CD4-positive, alpha-beta memory T cell (primary cell): ENCODE results near the gene TERB1. TPM values are rescaled to one million over a fixed set of nuclear protein-coding genes. Genes with fewer than 3 reads are reported as not detected.

Experiments
- CTCF ChIA-PET: fragments of 350-600 bp; sonication (Branson Sonifier 250); formaldehyde crosslinking; loops from one replicate; lab custom pipeline; 2021; ENCODE audit warnings: inconsistent platforms; ENCODE audit not compliant: partially characterized antibody; lab: Charles Lee
- POLR2A ChIA-PET: fragments of 350-600 bp; sonication (Branson Sonifier 250); formaldehyde crosslinking; loops from one replicate; lab custom pipeline; 2021; ENCODE audit not compliant: partially characterized antibody; lab: Charles Lee
- DNase-seq, 5 donors: peaks; one replicate each; pipeline versions ENCODE4 v3.0.0 to v3.0.0-alpha.2; 2020 to 2022; ENCODE audit warnings: mixed read lengths in 1 of 5
- H3K27ac ChIP-seq: one replicate; pipeline ENCODE4 v1.7.0; 2013; ENCODE audit warnings: low read depth, low read length
- H3K27me3 ChIP-seq: 2 replicates; pipeline ENCODE4 v1.7.0; 2013; ENCODE audit warnings: mild to moderate bottlenecking, low read length, moderate library complexity; ENCODE audit not compliant: insufficient read depth
- H3K36me3 ChIP-seq: 2 replicates; pipeline ENCODE4 v1.7.0; 2013; ENCODE audit warnings: mild to moderate bottlenecking, low read length, moderate library complexity; ENCODE audit not compliant: insufficient read depth
- H3K4me1 ChIP-seq: 2 replicates; pipeline ENCODE4 v1.7.0; 2013; ENCODE audit warnings: mild to moderate bottlenecking, low read length, moderate library complexity; ENCODE audit not compliant: insufficient read depth
- H3K4me3 ChIP-seq, 2 donors: one replicate each; pipeline ENCODE4 v1.7.0; 2013; ENCODE audit warnings: low read length in 2 of 2, mild to moderate bottlenecking in 1 of 2
- H3K9me3 ChIP-seq, 2 donors: one replicate each; pipeline ENCODE4 v1.7.0; 2013; ENCODE audit warnings: low read length in 2 of 2, control low read depth in 1 of 2; ENCODE audit not compliant: control insufficient read depth in 1 of 2
- H3K27ac Mint-ChIP-seq, 7 donors: one replicate each; pipeline ENCODE4 v1.8.0; 2020 to 2021; ENCODE audit warnings: mixed read lengths in 7 of 7, mild to moderate bottlenecking in 6 of 7, inconsistent platforms in 3 of 7, moderate library complexity in 3 of 7
- H3K27me3 Mint-ChIP-seq, 2 donors: one replicate each; pipeline ENCODE4 v1.8.0; 2020 to 2021; ENCODE audit warnings: mixed read lengths in 2 of 2
- H3K36me3 Mint-ChIP-seq, 2 donors: one replicate each; pipeline ENCODE4 v1.8.0; 2020 to 2021; ENCODE audit warnings: mixed read lengths in 2 of 2, inconsistent platforms in 1 of 2, mild to moderate bottlenecking in 1 of 2
- H3K4me1 Mint-ChIP-seq, 4 donors: one replicate each; pipeline ENCODE4 v1.8.0; 2020 to 2021; ENCODE audit warnings: mixed read lengths in 4 of 4, mild to moderate bottlenecking in 1 of 4
- H3K4me3 Mint-ChIP-seq, 8 donors: one replicate each; pipeline ENCODE4 v1.8.0; 2020 to 2021; ENCODE audit warnings: mixed read lengths in 8 of 8, mild to moderate bottlenecking in 7 of 8, moderate library complexity in 6 of 8, inconsistent platforms in 3 of 8
- H3K9me3 Mint-ChIP-seq, 8 donors: one replicate each; pipeline ENCODE4 v1.8.0; 2020 to 2021; ENCODE audit warnings: mixed read lengths in 8 of 8, mild to moderate bottlenecking in 5 of 8, inconsistent platforms in 3 of 8, moderate library complexity in 1 of 8
- intact Hi-C: fragments of 100-400 bp; cut with micrococcal nuclease; formaldehyde crosslinking; loops from one replicate; pipeline ENCODE4 v1.15.1; 2023
- polyA plus RNA-seq, 2 donors: library from polyadenylated mRNA; unstranded; fragments of 300-500 nt; fragmentation: Illumina TruSeq; gene quantifications; one replicate each; pipeline ENCODE4 v1.2.3, GENCODE V29; 2021
- total RNA-seq, 2 experiments: library from RNA; stranded (reverse); gene quantifications; one replicate each; pipeline ENCODE4 v1.2.3, GENCODE V29; 2021

Gene TERB1
- total and polyA plus RNA-seq, 4 experiments from 2014 or later, result 0.83 to 1.1 TPM; not detected in 2

GRCh38 chr16:66846831-66847230 is 45.4 kb upstream of the TERB1 start:
- no peaks in the 10 kb centered on the region for H3K9me3 ChIP-seq
- peaks cover 17% of the 10 kb centered on the region for H3K27me3 ChIP-seq
- ChIA-PET CTCF (interaction anchor here (0.9 to 1.0 kb wide), 2 partner anchors 11 to 22 kb away, joined by 3 to 4 read pairs; no protein-coding TSS in a partner anchor), POLR2A (no interaction called here)
- Mint-ChIP-seq H3K36me3 (no peaks in the 10 kb centered on the region), H3K9me3 (no peaks in the 10 kb centered on the region), H3K27me3 (peaks cover 31% of the 10 kb centered on the region in 2 donors), H3K4me1 (peaks cover 2 to 10% (median 8%) of the 10 kb centered on the region in 4 donors), H3K4me3 (no peak overlapping the region), H3K27ac (no peak overlapping the region)
- intact Hi-C loops, result no loop called here
- no peak overlapping the region for H3K4me3 ChIP-seq
- no peaks in the 10 kb centered on the region for H3K36me3 ChIP-seq
- no peak overlapping the region for H3K27ac ChIP-seq
- no peaks in the 10 kb centered on the region for H3K4me1 ChIP-seq
- DNase-seq, result no peak

DNA sequence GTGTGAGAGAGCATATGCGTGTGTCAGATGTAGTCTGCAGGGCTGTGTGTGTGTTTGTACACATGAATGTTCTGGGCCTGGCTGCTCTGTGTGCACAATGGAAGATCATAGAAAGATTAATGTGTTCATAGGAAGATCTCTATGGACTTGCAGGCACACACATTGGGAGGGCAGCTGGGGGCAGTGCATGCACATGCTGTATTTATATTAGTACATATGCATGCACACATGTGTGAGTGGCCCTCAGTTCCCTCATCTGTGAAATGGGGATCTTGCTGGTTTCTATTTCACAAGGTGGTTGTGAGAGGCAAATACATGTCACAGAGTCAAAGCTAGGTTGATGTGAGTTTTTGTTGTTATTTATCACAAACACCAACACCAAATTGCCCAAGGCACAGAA is 44.9 kb upstream of the TERB1 start:
- Histone ChIP-seq H3K27ac (no peak overlapping the region), H3K4me3 (no peak overlapping the region), H3K4me1 (no peaks in the 10 kb centered on the region), H3K36me3 (no peaks in the 10 kb centered on the region), H3K27me3 (peaks cover 17% of the 10 kb centered on the region), H3K9me3 (no peaks in the 10 kb centered on the region)
- H3K36me3 Mint-ChIP-seq, result no peaks in the 10 kb centered on the region
- intact Hi-C loops, result no loop called here
- no peaks in the 10 kb centered on the region for H3K9me3 Mint-ChIP-seq
- peak overlapping the region in 4 of 8 donors; percentile 3 to 66 (median 7) for H3K4me3 Mint-ChIP-seq
- CTCF ChIA-PET, result interaction anchor here (0.9 kb wide), 1 partner anchor 22 kb away, joined by 4 read pairs; no protein-coding TSS in a partner anchor
- peaks cover 31% of the 10 kb centered on the region in 2 donors for H3K27me3 Mint-ChIP-seq
- peaks cover 2 to 10% (median 8%) of the 10 kb centered on the region in 4 donors for H3K4me1 Mint-ChIP-seq
- POLR2A ChIA-PET, result no interaction called here
- no peak overlapping the region for H3K27ac Mint-ChIP-seq
- no peak for DNase-seq

DNA sequence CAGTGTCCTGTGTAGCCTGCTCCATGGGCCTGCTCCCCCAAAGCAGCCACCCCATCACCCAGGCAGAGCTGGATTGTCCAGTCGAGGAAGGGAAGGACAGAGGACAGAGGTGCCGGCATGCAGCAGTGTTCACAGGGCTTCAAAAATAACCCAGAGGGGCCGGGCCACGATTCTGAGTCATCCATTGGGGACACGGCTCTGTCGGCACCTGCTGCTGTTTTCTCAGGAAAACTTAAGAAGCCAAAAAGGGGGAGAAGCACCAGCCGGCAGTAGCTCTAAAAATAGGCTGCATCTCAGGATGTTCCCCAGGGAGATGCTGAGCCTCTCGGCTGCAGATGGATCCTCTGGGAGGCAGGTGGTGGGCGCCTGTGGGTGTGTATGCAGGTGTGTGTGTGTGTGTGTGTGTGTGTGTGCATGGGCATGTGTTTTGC is 44.4 kb upstream of the TERB1 start:
- ChIA-PET POLR2A (no interaction called here), CTCF (interaction anchor here (1.4 kb wide), 1 partner anchor 15 kb away, joined by 5 read pairs; the partner anchor contains the start of gene NAE1)
- DNase-seq, result no peak
- H3K4me1 Mint-ChIP-seq, result peaks cover 2 to 10% (median 8%) of the 10 kb centered on the region in 4 donors
- no peaks in the 10 kb centered on the region for H3K9me3 Mint-ChIP-seq
- H3K9me3 ChIP-seq, result no peaks in the 10 kb centered on the region
- no peak overlapping the region for H3K4me3 ChIP-seq
- H3K27ac ChIP-seq, result no peak overlapping the region
- no peaks in the 10 kb centered on the region for H3K36me3 ChIP-seq
- H3K36me3 Mint-ChIP-seq, result no peaks in the 10 kb centered on the region
- H3K27me3 ChIP-seq, result peaks cover 17% of the 10 kb centered on the region
- no peak overlapping the region for H3K27ac Mint-ChIP-seq
- peak overlapping the region in 3 of 8 donors; percentile 7 to 66 (median 7) for H3K4me3 Mint-ChIP-seq
- intact Hi-C loops, result no loop called here
- H3K27me3 Mint-ChIP-seq, result peaks cover 31% of the 10 kb centered on the region in 2 donors
- no peaks in the 10 kb centered on the region for H3K4me1 ChIP-seq

DNA sequence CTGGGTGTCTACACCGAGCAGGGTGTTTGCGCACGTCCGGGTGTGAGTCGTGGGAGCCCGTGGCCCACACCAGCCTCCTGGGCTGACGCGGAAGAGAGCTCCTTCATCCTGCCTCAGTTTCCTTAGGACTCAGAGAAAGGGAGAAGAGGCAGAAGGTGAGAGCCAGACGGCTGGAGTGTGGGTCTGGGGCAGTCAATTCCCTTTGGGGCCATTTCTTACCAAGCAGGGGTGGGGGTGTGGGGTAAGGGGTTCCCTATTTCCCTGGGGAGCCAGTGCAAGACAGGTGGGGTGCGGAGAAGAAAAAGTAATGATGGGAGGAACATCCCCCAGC is 43.7 kb upstream of the TERB1 start:
- peaks cover 2 to 10% (median 8%) of the 10 kb centered on the region in 4 donors for H3K4me1 Mint-ChIP-seq
- no peak overlapping the region for H3K4me3 ChIP-seq
- H3K9me3 Mint-ChIP-seq, result no peaks in the 10 kb centered on the region
- peak overlapping the region in 4 of 8 donors; percentile 36 to 68 (median 46) for H3K4me3 Mint-ChIP-seq
- H3K27me3 ChIP-seq, result peaks cover 17% of the 10 kb centered on the region
- CTCF ChIA-PET, result interaction anchor here (1.4 kb wide), 1 partner anchor 14 kb away, joined by 5 read pairs; the partner anchor contains the start of gene NAE1
- no peak overlapping the region for H3K27ac ChIP-seq
- no peaks in the 10 kb centered on the region for H3K36me3 ChIP-seq
- no peak for DNase-seq
- POLR2A ChIA-PET, result no interaction called here
- intact Hi-C loops, result no loop called here
- H3K27ac Mint-ChIP-seq, result no peak overlapping the region
- no peaks in the 10 kb centered on the region for H3K36me3 Mint-ChIP-seq
- H3K9me3 ChIP-seq, result no peaks in the 10 kb centered on the region
- no peaks in the 10 kb centered on the region for H3K4me1 ChIP-seq
- H3K27me3 Mint-ChIP-seq, result peaks cover 31% of the 10 kb centered on the region in 2 donors

DNA sequence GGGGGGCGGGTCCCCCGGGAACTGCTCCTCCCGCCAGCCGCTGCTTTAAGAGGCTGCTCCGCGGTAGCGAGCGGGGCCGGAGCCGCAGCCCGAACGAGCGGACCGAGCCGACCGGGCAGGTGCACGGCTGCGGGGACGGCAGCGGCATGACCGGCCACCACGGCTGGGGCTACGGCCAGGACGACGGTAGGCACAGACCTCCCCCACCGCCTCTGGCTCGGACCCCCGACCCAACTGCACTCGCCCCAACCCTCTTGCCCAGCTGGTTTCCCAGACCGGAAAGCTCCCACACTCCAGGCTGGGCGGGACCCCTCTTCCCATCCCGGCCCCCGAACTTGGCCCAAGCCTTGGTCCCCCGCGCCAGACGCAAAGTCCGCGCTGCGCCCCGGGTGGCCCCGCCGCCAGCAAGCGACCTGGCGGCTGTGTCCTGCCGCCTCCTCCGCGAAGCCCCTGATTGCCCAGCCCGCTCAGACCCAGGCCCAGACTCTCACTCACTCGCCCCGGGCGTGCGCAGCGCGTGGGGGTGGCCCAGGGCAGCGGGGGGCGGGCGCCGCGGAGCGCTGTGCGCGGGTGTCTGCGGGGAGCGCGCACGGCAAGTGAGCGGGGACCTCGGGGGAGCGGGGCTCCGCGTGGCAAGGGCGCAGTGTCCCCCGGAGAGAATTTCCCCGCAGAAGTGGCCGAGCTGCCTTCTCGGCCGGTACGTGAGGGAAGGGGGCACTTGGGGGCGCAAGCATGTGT is 43.1 kb upstream of the TERB1 start, which contains the start of gene CA7:
CA7 (plus strand) TSS at position 73 of the 738 bp plus-strand sequence; CDS start at position 147, 74 bp downstream.
- no peak within 1 kb of the TSS for H3K27ac Mint-ChIP-seq
- Histone ChIP-seq H3K27me3 (peaks cover 17% of the 10 kb centered on the region), H3K4me1 (no peaks in the 10 kb centered on the region), H3K9me3 (no peaks in the 10 kb centered on the region), H3K4me3 (no peak within 1 kb of the TSS), H3K36me3 (no peaks in the 10 kb centered on the region), H3K27ac (no peak within 1 kb of the TSS)
- DNase-seq, result no peak
- H3K9me3 Mint-ChIP-seq, result no peaks in the 10 kb centered on the region
- POLR2A ChIA-PET, result no interaction called here
- H3K4me1 Mint-ChIP-seq, result peaks cover 2 to 10% (median 8%) of the 10 kb centered on the region in 4 donors
- CTCF ChIA-PET, result interaction anchor here (1.4 to 3.5 kb wide), 2 partner anchors 14 kb away, joined by 5 to 19 read pairs; partner anchors contain the start of gene NAE1
- intact Hi-C loops, result no loop called here
- H3K27me3 Mint-ChIP-seq, result peaks cover 31 to 33% of the 10 kb centered on the region in 2 donors
- H3K4me3 Mint-ChIP-seq, result peak within 1 kb of the TSS in 7 of 8 donors; percentile 27 to 80 (median 68)
- H3K36me3 Mint-ChIP-seq, result no peaks in the 10 kb centered on the region

DNA sequence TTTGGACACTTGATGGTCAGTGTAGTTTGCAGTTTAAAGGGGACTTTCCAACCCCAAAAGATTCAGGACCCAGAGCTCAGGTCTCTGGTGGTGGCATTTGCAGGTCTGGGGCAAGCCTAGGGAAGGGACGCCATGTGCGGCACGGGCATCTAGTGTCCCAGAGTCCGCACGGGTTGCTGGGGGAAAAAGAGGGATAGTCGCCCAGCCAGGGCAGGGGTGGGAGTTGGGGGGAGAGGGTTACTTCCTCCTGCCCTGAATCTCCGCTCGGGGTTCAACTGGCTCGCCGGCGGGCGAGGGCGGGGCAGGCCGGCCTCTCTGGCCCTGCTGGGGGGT is 42.6 kb upstream of the TERB1 start:
- H3K4me3 Mint-ChIP-seq, result peak overlapping the region in 7 of 8 donors; percentile 23 to 80 (median 57)
- H3K27me3 ChIP-seq, result peaks cover 17% of the 10 kb centered on the region
- CTCF ChIA-PET, result interaction anchor here (3.5 kb wide), 1 partner anchor 14 kb away, joined by 19 read pairs; the partner anchor contains the start of gene NAE1
- H3K27ac Mint-ChIP-seq, result no peak overlapping the region
- DNase-seq, result no peak
- peaks cover 2 to 10% (median 8%) of the 10 kb centered on the region in 4 donors for H3K4me1 Mint-ChIP-seq
- no peak overlapping the region for H3K27ac ChIP-seq
- no peaks in the 10 kb centered on the region for H3K9me3 ChIP-seq
- H3K27me3 Mint-ChIP-seq, result peaks cover 31 to 36% of the 10 kb centered on the region in 2 donors
- no peaks in the 10 kb centered on the region for H3K36me3 ChIP-seq
- no peak overlapping the region for H3K4me3 ChIP-seq
- intact Hi-C loops, result no loop called here
- POLR2A ChIA-PET, result interaction anchor here (0.9 kb wide), 1 partner anchor 9 kb away, joined by 3 read pairs; no protein-coding TSS in a partner anchor
- H3K36me3 Mint-ChIP-seq, result no peaks in the 10 kb centered on the region
- no peaks in the 10 kb centered on the region for H3K9me3 Mint-ChIP-seq
- no peaks in the 10 kb centered on the region for H3K4me1 ChIP-seq

GRCh38 chr16:66843191-66843590 is 41.8 kb upstream of the TERB1 start:
- Mint-ChIP-seq H3K4me3 (peak overlapping the region in 3 of 8 donors; percentile 9 to 80 (median 76)), H3K36me3 (no peaks in the 10 kb centered on the region), H3K27me3 (peaks cover 35 to 40% of the 10 kb centered on the region in 2 donors), H3K4me1 (peaks cover 2 to 10% (median 8%) of the 10 kb centered on the region in 4 donors), H3K9me3 (no peaks in the 10 kb centered on the region), H3K27ac (no peak overlapping the region)
- H3K27ac ChIP-seq, result no peak overlapping the region
- H3K36me3 ChIP-seq, result no peaks in the 10 kb centered on the region
- POLR2A ChIA-PET, result interaction anchor here (0.9 kb wide), 1 partner anchor 10 kb away, joined by 3 read pairs; no protein-coding TSS in a partner anchor
- H3K4me1 ChIP-seq, result no peaks in the 10 kb centered on the region
- no peaks in the 10 kb centered on the region for H3K9me3 ChIP-seq
- CTCF ChIA-PET, result interaction anchor here (2.4 to 3.5 kb wide), 2 partner anchors 13 to 25 kb away, joined by 9 to 19 read pairs; partner anchors contain the start of gene NAE1
- DNase-seq, result no peak
- peaks cover 17% of the 10 kb centered on the region for H3K27me3 ChIP-seq
- intact Hi-C loops, result no loop called here
- H3K4me3 ChIP-seq, result no peak overlapping the region
